ENCODE measurements around the gene KCNIP4. TPM values are rescaled to one million over a fixed set of nuclear protein-coding genes. Genes with fewer than 3 reads are reported as not detected.

The KCNIP4 gene
- polyA plus RNA-seq, 1 donor (not counting 4 experiments of a cell fraction or from before 2014, with no cell fraction given) = 0.07 TPM

DNA sequence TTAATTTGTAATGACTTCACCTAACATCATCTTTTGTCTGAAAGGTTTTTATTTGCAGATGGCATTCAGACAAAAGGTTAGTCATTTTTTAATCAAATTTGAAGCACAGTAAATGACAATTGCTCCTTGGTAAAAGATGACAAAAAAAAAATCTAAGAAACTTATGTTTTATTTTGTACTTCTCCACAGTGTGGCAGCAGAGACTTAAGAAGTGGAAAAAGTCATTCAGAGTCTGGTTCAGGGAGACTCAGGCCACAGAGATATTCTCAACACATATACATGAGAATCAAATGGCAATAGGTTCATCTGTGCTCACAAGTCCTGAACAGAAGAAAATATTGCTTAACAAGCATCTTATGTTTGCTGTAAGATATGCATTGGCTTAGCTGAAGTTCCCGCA lies 436.2 kb downstream of the KCNIP4 start:
- Histone ChIP-seq H2AFZ (ENCODE audit: control insufficient read depth, low read length) (no peak overlapping the region), H4K20me1 (ENCODE audit: control insufficient read depth, extremely low read depth, insufficient read depth, low read length) (no peaks in the 10 kb centered on the region), H3K27me3 (ENCODE audit: control insufficient read depth, extremely low read depth, insufficient read depth, low read length) (no peaks in the 10 kb centered on the region), H3K9me3 (ENCODE audit: control insufficient read depth, low read depth, low read length) (no peaks in the 10 kb centered on the region), H3K4me1 (ENCODE audit: control insufficient read depth, extremely low read depth, insufficient read depth, low read length) (no peaks in the 10 kb centered on the region), H3K27ac (ENCODE audit: control insufficient read depth, insufficient read depth, low read length) (no peak overlapping the region), H3K9me1 (ENCODE audit: control insufficient read depth, extremely low read depth, insufficient read depth, low read length) (no peaks in the 10 kb centered on the region), H3K79me2 (ENCODE audit: control insufficient read depth, insufficient read depth, low read length) (no peaks in the 10 kb centered on the region), H3K9ac (ENCODE audit: control insufficient read depth, extremely low read depth, insufficient read depth, low read length) (no peak overlapping the region), H3K4me2 (ENCODE audit: control insufficient read depth, extremely low read depth, insufficient read depth, low read depth, low read length) (no peak overlapping the region), H3K4me3 (ENCODE audit: control insufficient read depth in 2 of 3, extremely low read depth in 1 of 3, insufficient read depth in 2 of 3, low read depth in 1 of 3, low read length in 3 of 3) (no peak overlapping the region), H3K36me3 (ENCODE audit: control insufficient read depth in 2 of 2, extremely low read depth in 1 of 2, insufficient read depth in 2 of 2, low read length in 2 of 2) (no peaks in the 10 kb centered on the region)
- TF ChIP-seq, protein P1, sequence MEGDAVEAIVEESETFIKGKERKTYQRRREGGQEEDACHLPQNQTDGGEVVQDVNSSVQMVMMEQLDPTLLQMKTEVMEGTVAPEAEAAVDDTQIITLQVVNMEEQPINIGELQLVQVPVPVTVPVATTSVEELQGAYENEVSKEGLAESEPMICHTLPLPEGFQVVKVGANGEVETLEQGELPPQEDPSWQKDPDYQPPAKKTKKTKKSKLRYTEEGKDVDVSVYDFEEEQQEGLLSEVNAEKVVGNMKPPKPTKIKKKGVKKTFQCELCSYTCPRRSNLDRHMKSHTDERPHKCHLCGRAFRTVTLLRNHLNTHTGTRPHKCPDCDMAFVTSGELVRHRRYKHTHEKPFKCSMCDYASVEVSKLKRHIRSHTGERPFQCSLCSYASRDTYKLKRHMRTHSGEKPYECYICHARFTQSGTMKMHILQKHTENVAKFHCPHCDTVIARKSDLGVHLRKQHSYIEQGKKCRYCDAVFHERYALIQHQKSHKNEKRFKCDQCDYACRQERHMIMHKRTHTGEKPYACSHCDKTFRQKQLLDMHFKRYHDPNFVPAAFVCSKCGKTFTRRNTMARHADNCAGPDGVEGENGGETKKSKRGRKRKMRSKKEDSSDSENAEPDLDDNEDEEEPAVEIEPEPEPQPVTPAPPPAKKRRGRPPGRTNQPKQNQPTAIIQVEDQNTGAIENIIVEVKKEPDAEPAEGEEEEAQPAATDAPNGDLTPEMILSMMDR (optimal IDR thresholded peaks at IDR 0.05 in 1 of 3, IDR thresholded peaks at IDR 0.05 in 1 of 3, conservative IDR thresholded peaks at IDR 0.05 in 1 of 3; ENCODE audit: extremely low read depth in 1 of 3, insufficient read depth in 2 of 3, low read length in 3 of 3) = peak in 2 of 3 experiments; percentile 28 to 35
- no peak for TF ChIP-seq EZH2 (IDR thresholded peaks at IDR 0.05; ENCODE audit: low read length)
- FAIRE-seq (no peak), DNase-seq (ENCODE audit: low read depth, low spot score) (no peak)
- dilution Hi-C loops (cut with MboI; ENCODE audit: extremely low pct_ligation_motif_present, low sequenced_read_pairs) = no loop called here

DNA sequence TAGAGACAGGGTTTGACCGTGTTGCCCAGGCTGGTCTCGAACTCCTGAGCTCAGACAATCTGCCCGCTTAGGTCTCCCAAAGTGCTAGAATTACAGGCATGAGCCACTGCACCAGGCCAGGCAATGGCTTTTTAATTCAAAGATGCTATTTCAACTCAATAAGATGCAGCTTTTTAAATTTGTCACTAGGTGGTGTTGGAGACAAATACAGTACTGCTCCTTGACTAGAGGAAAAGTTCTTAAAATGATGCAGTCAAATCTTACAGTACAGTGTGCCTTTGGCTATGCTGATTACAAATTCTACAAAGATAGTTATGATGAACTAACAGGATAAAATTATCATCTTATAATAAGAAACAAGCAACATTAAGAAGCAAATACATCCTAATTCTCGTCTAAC lies 441.1 kb downstream of the KCNIP4 start:
- H3K9ac ChIP-seq (ENCODE audit: control insufficient read depth, extremely low read depth, insufficient read depth, low read length) = no peak overlapping the region

More for the DNA sequence above, 441.1 kb downstream of the KCNIP4 start:
- DNase-seq (ENCODE audit: low read depth, low spot score) = no peak
- Histone ChIP-seq H3K36me3 (ENCODE audit: control insufficient read depth in 2 of 2, extremely low read depth in 1 of 2, insufficient read depth in 2 of 2, low read length in 2 of 2) (no peaks in the 10 kb centered on the region), H2AFZ (ENCODE audit: control insufficient read depth, low read length) (no peak overlapping the region), H3K9me3 (ENCODE audit: control insufficient read depth, low read depth, low read length) (no peaks in the 10 kb centered on the region), H3K4me2 (ENCODE audit: control insufficient read depth, extremely low read depth, insufficient read depth, low read depth, low read length) (no peak overlapping the region), H4K20me1 (ENCODE audit: control insufficient read depth, extremely low read depth, insufficient read depth, low read length) (no peaks in the 10 kb centered on the region), H3K4me3 (ENCODE audit: control insufficient read depth in 2 of 3, extremely low read depth in 1 of 3, insufficient read depth in 2 of 3, low read depth in 1 of 3, low read length in 3 of 3) (no peak overlapping the region), H3K9me1 (ENCODE audit: control insufficient read depth, extremely low read depth, insufficient read depth, low read length) (no peaks in the 10 kb centered on the region), H3K4me1 (ENCODE audit: control insufficient read depth, extremely low read depth, insufficient read depth, low read length) (no peaks in the 10 kb centered on the region), H3K79me2 (ENCODE audit: control insufficient read depth, insufficient read depth, low read length) (no peaks in the 10 kb centered on the region), H3K27ac (ENCODE audit: control insufficient read depth, insufficient read depth, low read length) (no peak overlapping the region), H3K27me3 (ENCODE audit: control insufficient read depth, extremely low read depth, insufficient read depth, low read length) (no peaks in the 10 kb centered on the region)
- TF ChIP-seq, protein P1 (optimal IDR thresholded peaks at IDR 0.05 in 1 of 3, IDR thresholded peaks at IDR 0.05 in 1 of 3, conservative IDR thresholded peaks at IDR 0.05 in 1 of 3; ENCODE audit: extremely low read depth in 1 of 3, insufficient read depth in 2 of 3, low read length in 3 of 3) = peak in 2 of 3 experiments; percentile 25 to 28
- no peak for TF ChIP-seq EZH2 (IDR thresholded peaks at IDR 0.05; ENCODE audit: low read length)
- FAIRE-seq = no peak
- dilution Hi-C loops (cut with MboI; ENCODE audit: extremely low pct_ligation_motif_present, low sequenced_read_pairs) = loop anchor here (10.0 kb wide), 1 partner anchor 247 kb away; no protein-coding TSS in a partner anchor

Data from keratinocyte (primary cell).